Right ventricle myocardium superior (tissue), 1 donor: ENCODE results near the gene SUCLG1. TPM values are rescaled to one million over a fixed set of nuclear protein-coding genes. Genes with fewer than 3 reads are reported as not detected.
"Not testable (repeated sequence)": the region's sequence is repeated elsewhere in the genome, so short reads cannot be mapped to it uniquely, and the experiment has no call there.

Experiments used
- ATAC-seq: fragments of 200-7000 bp; cut with Tn5 transposase; one replicate; pipeline ENCODE4 v1.9.1; 2020; ENCODE audit warnings: mild to moderate bottlenecking; ENCODE audit not compliant: poor library complexity
- DNase-seq: peaks from one replicate; pipeline ENCODE4 v3.0.0-alpha.2; 2020
- intact Hi-C: fragments of 100-400 bp; cut with DNase I; formaldehyde crosslinking; loops from one replicate; pipeline ENCODE4 v1.11.2; 2022
- total RNA-seq: library from RNA; stranded (reverse); fragmentation: NEBNext Ultra II Directional; extraction: Animal tissue kit (Norgen Biotek cat#: 25700); gene quantifications from one replicate; pipeline ENCODE4 v1.2.1, GENCODE V29; 2021
- donor health status: DM: no; HTN: yes; CAD: no; lungs with severe emphysema.

Gene SUCLG1
- total RNA-seq, 1 donor from 2014 or later = 312 TPM

DNA sequence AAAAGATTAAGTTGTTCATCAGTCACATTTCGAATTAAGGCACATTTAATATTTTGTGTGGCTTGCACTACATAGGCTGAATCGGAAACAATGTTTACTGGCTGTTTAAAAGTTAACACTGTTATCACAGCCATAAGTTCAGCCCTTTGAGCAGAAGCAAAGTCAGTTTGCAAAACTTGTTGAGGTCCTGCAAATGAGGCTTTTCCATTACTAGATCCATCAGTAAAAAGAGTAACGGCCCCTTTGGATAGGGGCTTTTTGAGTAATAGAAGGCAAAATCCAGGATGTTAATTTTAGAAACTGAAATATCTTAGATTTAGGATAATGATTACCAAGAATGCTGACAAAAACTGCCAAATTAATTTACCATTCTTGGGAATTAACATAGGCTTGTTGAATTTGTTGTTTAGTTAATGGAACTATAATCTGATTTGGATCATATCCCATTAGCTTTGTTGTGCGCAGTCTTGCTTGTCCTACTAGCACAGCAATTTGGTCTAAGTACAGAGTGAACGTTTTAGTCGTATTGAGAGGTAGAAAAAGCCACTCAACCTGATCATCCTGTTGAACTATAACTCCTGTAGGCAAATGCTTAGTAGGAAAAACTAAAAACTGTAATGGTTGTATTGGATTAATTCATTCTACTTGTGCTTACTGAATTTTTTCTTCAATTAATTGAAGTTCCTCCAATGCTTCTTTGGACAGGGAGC, 13.9 kb upstream of the SUCLG1 start:
- intact Hi-C loops = no loop called here
- no peak for ATAC-seq

DNA sequence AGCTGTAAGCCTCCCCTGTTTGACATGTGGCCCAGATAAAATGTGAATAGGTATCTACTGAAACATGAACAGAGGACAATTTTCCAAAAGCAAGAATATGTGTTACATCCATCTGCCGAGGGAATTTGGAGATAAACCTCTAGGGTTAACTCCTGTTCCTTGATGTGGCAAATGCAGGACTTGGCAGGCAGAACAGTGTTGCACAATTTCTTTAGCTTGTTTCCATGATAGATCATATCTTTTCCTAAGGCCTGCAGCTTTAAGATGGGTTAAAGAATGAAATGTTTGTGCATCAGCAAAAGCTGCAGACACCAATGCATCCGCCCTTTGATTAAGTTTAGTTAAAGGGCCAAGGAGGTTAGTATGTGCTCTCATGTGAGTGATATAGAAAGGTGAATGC, 13.3 kb upstream of the SUCLG1 start:
- DNase-seq, ATAC-seq, intact Hi-C loops: not testable (repeated sequence)

More for the DNA sequence above, 13.9 kb upstream of the SUCLG1 start:
- DNase-seq = no peak

GRCh38 chr2:84467389-84467788, 8.3 kb upstream of the SUCLG1 start:
- intact Hi-C loops = no loop called here
- DNase-seq (no peak), ATAC-seq (no peak)

DNA sequence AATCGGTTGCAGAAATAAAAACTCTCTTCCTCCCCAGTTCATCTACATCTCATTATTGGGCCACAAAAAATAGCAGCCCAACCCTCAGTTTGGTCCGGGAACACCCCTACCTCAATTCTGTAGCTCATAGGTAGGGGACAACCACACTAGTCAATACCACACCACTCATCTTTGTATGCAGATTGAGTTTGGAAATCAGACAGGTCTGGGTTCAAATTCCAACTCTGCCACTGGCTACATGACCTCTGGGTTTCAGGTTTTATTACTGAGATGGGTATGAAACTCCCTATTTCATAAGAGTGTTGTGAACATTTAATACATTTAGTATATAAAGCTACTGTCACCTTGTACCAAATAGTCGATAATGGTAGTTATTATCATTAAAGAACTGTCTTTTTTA, 2.2 kb upstream of the SUCLG1 start:
- no peak for ATAC-seq
- intact Hi-C loops = no loop called here
- no peak for DNase-seq

GRCh38 chr2:84460670-84461069, 1.6 kb upstream of the SUCLG1 start:
- ATAC-seq (no peak), DNase-seq (no peak)
- intact Hi-C loops = no loop called here

DNA sequence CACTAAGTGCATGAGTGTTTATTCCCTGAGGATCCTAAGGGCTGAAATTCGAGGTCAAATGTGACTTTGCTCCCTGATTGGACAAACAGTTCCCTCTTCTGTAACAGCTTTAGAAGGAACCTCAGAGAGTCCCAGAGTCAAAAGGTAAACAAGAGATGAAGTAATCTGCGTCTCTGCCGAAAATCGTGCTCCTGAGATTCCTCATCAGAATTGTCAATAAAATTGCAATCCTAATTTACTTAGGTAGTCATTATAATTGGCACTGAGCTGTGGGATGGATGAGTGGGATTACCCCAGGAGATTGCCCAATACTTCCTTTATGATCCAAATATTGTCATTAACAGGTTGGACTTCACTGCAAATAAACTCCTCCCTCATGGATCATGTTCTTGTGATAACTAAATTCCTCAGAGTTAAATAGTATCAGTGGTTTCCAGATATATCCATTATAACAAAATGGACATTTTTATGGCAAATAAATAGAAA, 907 bp upstream of the SUCLG1 start:
- ATAC-seq = no peak
- DNase-seq = no peak

GRCh38 chr2:84458551-84459017, 496 bp downstream of the SUCLG1 start:
- ATAC-seq (peak; percentile 49), DNase-seq (no peak)
- intact Hi-C loops = no loop called here

More for the DNA sequence above, 907 bp upstream of the SUCLG1 start:
- intact Hi-C loops = no loop called here

GRCh38 chr2:84457686-84458085, 1.4 kb downstream of the SUCLG1 start:
- ATAC-seq = no peak
- DNase-seq = no peak
- intact Hi-C loops = no loop called here

DNA sequence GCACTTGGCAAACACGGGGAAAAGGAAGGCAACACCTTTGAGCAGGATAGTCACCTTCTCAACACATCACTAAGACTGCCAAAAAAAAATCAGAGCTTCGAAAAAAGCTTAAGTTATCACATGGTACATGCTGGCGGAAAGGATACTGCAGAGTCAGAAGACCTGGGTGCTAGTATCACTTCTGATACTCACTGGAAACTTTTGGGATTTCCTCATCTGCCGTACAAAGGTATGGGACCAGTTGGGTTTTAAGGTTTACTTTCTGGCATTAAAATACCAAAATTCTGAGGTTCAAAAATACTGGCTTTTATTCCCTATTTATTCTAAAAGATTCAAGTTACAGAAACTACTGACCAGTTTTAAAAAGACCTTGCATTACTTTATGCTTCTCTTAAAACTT, 2.9 kb downstream of the SUCLG1 start:
- ATAC-seq (no peak), DNase-seq (no peak)
- intact Hi-C loops = no loop called here

DNA sequence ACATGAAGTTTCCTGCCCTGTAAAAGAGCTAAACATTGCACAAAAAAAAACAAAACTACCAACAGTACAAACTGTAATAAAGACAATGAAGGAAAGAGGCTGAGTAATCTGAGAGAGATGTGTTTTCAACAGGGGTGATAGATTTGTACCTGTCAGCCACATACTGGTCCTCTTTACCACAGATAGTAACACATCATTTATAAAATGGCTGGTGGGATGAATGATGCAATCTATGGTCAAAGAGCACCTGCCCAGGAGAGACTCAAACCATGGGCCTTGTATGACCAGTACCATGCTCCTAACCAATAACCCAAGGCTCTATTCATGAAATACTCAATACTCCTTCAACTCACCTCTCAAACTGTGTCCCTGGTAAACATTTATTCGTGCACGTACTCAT, 4.5 kb downstream of the SUCLG1 start:
- no peak for DNase-seq
- intact Hi-C loops = no loop called here

DNA sequence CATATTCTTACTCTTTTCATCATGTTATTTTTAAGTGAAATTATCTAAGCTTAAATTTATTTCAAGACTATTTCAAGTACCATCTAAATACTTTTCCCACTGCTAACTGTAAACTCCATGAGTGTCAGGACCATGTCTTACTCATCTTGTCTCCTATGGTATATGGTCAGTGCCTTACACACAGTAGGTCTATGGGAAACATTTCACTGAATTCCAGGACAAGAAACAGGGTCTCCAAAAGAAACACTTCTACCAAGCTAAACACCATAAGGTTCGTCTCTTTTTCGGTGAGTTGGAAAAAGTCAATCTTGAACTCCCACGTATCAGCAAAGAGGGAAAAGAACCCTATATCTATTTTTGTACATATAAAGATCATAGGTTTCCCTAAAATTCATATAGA, 6.5 kb downstream of the SUCLG1 start:
- intact Hi-C loops = no loop called here
- DNase-seq (no peak), ATAC-seq (no peak)

More for the DNA sequence above, 4.5 kb downstream of the SUCLG1 start:
- no peak for ATAC-seq

DNA sequence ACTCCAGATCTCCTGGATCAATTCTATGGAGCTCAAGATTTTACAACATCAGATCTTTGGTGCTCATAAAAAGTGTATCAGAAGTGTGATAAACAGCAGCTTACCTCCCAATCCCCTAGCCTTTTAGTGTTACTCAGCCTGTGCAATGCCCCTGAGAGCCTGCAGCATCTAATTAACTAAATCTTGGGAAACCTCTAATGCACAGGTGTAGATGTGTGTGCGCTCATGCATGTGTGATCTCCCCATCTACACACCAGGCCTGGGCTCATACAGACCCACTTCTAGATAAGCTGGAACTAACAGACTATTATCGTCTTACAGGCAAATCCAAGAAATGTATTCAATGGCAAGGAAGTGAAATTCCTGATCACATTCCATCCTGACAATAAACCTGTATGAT, 7.5 kb downstream of the SUCLG1 start:
- DNase-seq (no peak), ATAC-seq (no peak)
- intact Hi-C loops = no loop called here

- ATAC-seq (peak; percentile 31), DNase-seq (no peak)
- intact Hi-C loops = no loop called here
Observed at GRCh38 chr2:84450288-84451227, 8.5 kb downstream of the SUCLG1 start.

GRCh38 chr2:84449711-84450110, 9.4 kb downstream of the SUCLG1 start:
- intact Hi-C loops = no loop called here
- DNase-seq = no peak
- ATAC-seq = no peak

- ATAC-seq (no peak), DNase-seq (no peak)
- intact Hi-C loops = no loop called here
Observed at GRCh38 chr2:84449055-84449454, 10.0 kb downstream of the SUCLG1 start.

DNA sequence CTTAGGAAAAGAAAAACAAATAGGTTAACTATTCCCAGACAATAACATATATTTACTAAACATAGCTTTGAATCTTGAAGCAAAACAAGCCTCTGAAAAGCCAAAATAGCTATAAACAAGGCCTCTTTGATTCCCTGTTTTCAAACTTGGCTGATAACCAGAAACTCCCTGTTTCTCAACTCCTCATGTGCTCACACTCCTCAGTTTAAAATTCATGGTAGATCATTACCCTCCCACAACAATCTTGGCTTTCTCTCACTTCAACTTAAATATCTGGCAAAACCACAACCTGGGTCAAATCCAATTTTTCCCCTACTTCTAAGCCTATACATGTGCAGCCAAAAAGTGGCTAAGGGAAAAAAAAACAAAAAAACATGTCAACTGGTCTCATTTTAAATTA, 15.6 kb downstream of the SUCLG1 start:
- DNase-seq (no peak), ATAC-seq (no peak)
- intact Hi-C loops = no loop called here

- intact Hi-C loops = no loop called here
- no peak for DNase-seq
- no peak for ATAC-seq
Observed at GRCh38 chr2:84442888-84443287, 16.2 kb downstream of the SUCLG1 start.

- intact Hi-C loops = no loop called here
- DNase-seq = no peak
Observed at GRCh38 chr2:84441505-84441904, 17.6 kb downstream of the SUCLG1 start.

GRCh38 chr2:84441036-84441435, 18.0 kb downstream of the SUCLG1 start:
- no peak for ATAC-seq
- intact Hi-C loops = no loop called here
- no peak for DNase-seq

More at GRCh38 chr2:84441505-84441904, 17.6 kb downstream of the SUCLG1 start:
- no peak for ATAC-seq
